Measurements from ENCODE around the gene S1PR3.

S1PR3 gene

GRCh38 chr9:89025553-89025952 is 34.3 kb downstream of the S1PR3 start:
- TF ChIP-seq, protein P1, sequence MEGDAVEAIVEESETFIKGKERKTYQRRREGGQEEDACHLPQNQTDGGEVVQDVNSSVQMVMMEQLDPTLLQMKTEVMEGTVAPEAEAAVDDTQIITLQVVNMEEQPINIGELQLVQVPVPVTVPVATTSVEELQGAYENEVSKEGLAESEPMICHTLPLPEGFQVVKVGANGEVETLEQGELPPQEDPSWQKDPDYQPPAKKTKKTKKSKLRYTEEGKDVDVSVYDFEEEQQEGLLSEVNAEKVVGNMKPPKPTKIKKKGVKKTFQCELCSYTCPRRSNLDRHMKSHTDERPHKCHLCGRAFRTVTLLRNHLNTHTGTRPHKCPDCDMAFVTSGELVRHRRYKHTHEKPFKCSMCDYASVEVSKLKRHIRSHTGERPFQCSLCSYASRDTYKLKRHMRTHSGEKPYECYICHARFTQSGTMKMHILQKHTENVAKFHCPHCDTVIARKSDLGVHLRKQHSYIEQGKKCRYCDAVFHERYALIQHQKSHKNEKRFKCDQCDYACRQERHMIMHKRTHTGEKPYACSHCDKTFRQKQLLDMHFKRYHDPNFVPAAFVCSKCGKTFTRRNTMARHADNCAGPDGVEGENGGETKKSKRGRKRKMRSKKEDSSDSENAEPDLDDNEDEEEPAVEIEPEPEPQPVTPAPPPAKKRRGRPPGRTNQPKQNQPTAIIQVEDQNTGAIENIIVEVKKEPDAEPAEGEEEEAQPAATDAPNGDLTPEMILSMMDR (IDR thresholded peaks at IDR 0.05; ENCODE audit: low read depth, low read length), result no peak
- Histone ChIP-seq H3K4me1 (no peaks in the 10 kb centered on the region), H3K27me3 (no peaks in the 10 kb centered on the region), H3K9me3 (no peaks in the 10 kb centered on the region), H3K4me3 (ENCODE audit: low read depth, low read length) (no peak overlapping the region), H3K36me3 (peaks cover 20% of the 10 kb centered on the region)
- DNase-seq, result no peak

DNA sequence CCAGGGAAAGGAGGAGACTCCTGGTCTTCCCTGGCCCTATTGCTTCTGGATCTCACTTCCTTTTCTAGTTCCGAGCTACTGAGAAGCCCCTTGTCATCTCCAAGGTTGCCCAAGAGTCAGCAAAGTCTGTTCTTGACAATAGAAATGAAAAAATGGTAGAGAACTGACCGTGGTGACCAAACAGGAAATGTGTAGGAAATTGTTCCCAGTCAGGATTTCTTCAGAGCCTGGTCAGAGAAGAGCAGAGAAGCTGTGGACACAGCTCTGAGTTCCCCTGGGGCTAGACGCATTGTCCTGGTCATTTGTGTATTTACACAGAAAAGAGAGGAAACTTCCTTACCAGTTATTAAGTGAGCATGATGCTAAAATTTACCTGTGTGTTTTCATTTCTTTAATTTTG is 35.6 kb downstream of the S1PR3 start:
- no peaks in the 10 kb centered on the region for H3K9me3 ChIP-seq
- no peak for DNase-seq
- TF ChIP-seq, protein P1 (IDR thresholded peaks at IDR 0.05; ENCODE audit: low read depth, low read length), result no peak

GRCh38 chr9:89029788-89030187 is 38.5 kb downstream of the S1PR3 start:
- TF ChIP-seq, protein P1 (IDR thresholded peaks at IDR 0.05; ENCODE audit: low read depth, low read length), result no peak

More for the DNA sequence above, 35.6 kb downstream of the S1PR3 start:
- Histone ChIP-seq H3K4me3 (ENCODE audit: low read depth, low read length) (no peak overlapping the region), H3K27me3 (no peaks in the 10 kb centered on the region), H3K36me3 (peaks cover 17% of the 10 kb centered on the region), H3K4me1 (no peaks in the 10 kb centered on the region)

GRCh38 chr9:89032173-89032572 is 40.9 kb downstream of the S1PR3 start:
- H3K27me3 ChIP-seq, result no peaks in the 10 kb centered on the region
- H3K9me3 ChIP-seq, result no peaks in the 10 kb centered on the region

More at GRCh38 chr9:89029788-89030187, 38.5 kb downstream of the S1PR3 start:
- no peaks in the 10 kb centered on the region for H3K9me3 ChIP-seq
- H3K27me3 ChIP-seq, result no peaks in the 10 kb centered on the region
- no peak for DNase-seq
- peaks cover 42% of the 10 kb centered on the region for H3K36me3 ChIP-seq
- H3K4me1 ChIP-seq, result no peaks in the 10 kb centered on the region
- H3K4me3 ChIP-seq (ENCODE audit: low read depth, low read length), result no peak overlapping the region

DNA sequence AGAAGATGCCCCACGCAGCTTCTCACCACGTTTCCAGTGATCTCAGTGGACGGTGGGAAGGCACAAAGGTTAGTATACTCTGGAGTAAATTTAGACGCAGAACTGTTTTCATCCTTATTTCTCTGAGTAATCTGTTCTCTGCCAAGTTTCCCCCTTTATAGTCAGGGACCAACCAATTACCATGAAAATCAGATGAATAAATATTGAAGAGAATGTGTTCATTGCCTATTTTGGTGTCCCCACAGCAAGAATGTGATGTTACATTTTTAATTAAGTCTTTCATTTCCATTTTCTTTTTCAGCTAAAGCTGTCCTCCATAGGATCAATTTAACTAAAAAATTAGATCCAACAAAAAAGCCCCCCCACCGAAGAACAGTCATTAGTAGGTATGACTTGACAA is 41.4 kb downstream of the S1PR3 start:
- TF ChIP-seq, protein P1 (IDR thresholded peaks at IDR 0.05; ENCODE audit: low read depth, low read length), result no peak
- Histone ChIP-seq H3K4me3 (ENCODE audit: low read depth, low read length) (no peak overlapping the region), H3K27me3 (no peaks in the 10 kb centered on the region), H3K36me3 (peaks cover 43% of the 10 kb centered on the region), H3K9me3 (no peaks in the 10 kb centered on the region), H3K4me1 (no peaks in the 10 kb centered on the region)
- no peak for DNase-seq

More at GRCh38 chr9:89032173-89032572, 40.9 kb downstream of the S1PR3 start:
- Histone ChIP-seq H3K4me3 (ENCODE audit: low read depth, low read length) (no peak overlapping the region), H3K36me3 (peaks cover 38% of the 10 kb centered on the region), H3K4me1 (no peaks in the 10 kb centered on the region)
- TF ChIP-seq, protein P1 (IDR thresholded peaks at IDR 0.05; ENCODE audit: low read depth, low read length), result no peak
- DNase-seq, result no peak

DNA sequence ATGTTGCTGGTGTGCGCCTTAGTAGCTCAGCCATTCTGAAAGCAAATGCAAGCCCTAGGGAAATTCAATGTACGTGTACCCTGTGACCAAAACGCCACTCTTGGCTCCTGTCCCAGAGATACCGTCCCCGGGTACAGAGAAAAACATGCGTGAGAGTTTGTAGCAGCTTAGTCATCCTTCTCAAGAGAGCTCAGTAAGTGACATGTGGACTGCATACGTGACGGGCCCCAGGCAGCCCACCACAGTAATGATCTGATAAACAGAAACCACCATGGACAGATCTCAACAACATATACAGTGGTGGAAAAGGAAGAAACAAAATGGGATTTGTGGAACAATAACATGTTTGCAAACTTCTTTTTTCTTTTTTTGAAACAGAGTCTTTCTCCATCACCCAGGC is 45.1 kb downstream of the S1PR3 start:
- H3K4me1 ChIP-seq, result no peaks in the 10 kb centered on the region
- peak; percentile 71 for DNase-seq
- H3K9me3 ChIP-seq, result no peaks in the 10 kb centered on the region
- H3K4me3 ChIP-seq (ENCODE audit: low read depth, low read length), result no peak overlapping the region
- H3K36me3 ChIP-seq, result peaks cover 53% of the 10 kb centered on the region
- H3K27me3 ChIP-seq, result no peaks in the 10 kb centered on the region
- TF ChIP-seq, protein P1 (IDR thresholded peaks at IDR 0.05; ENCODE audit: low read depth, low read length), result no peak

Data from BE2C (cell line).